K562 (cell line): Measurements from ENCODE around the gene WDR81. TPM values are rescaled to one million over a fixed set of nuclear protein-coding genes. Genes with fewer than 3 reads are reported as not detected.
A peak's percentile ranks its signal among the peaks of the same experiment; 100 is the strongest.

Experiments used
- BCL6 ChIP-seq: fragments of 250-450 bp; sonication (Bioruptor Pico); IDR thresholded peaks from 2 replicates; pipeline ENCODE4 v1.4.0; 2020
- CXXC5 ChIP-seq: fragments of 250-450 bp; sonication (Bioruptor Pico); IDR thresholded peaks from 2 replicates; pipeline ENCODE4 v1.8.0; 2022; ENCODE audit warnings: inconsistent platforms, mild to moderate bottlenecking, moderate library complexity
- EP300 ChIP-seq: IDR thresholded peaks from 2 replicates; pipeline ENCODE4 v1.6.1; 2012; ENCODE audit warnings: low read length, improper control_type of control experiment
- ESRRB ChIP-seq: fragments of 250-450 bp; sonication (Bioruptor Pico); IDR thresholded peaks from 2 replicates; pipeline ENCODE4 v1.5.0; 2020; ENCODE audit warnings: mild to moderate bottlenecking, moderate library complexity, borderline replicate concordance
- GTF2A2 ChIP-seq: IDR thresholded peaks from 2 replicates; pipeline ENCODE4 v1.6.1; 2016; ENCODE audit warnings: mild to moderate bottlenecking, missing genetic modification characterization, missing compliant biosample characterization
- LEF1 ChIP-seq: fragments of 450-650 bp; IDR thresholded peaks from 2 replicates; pipeline ENCODE4 v1.6.1; 2016; ENCODE audit warnings: mild to moderate bottlenecking
- MED1 ChIP-seq: sonication (generic); formaldehyde crosslinking; IDR thresholded peaks from 2 replicates; pipeline ENCODE4 v1.8.1; 2023; ENCODE audit warnings: missing genetic modification reagents, borderline replicate concordance
- NFE2L1 ChIP-seq: fragments of 450-650 bp; IDR thresholded peaks from 2 replicates; pipeline ENCODE4 v1.6.1; 2016; ENCODE audit warnings: missing genetic modification characterization, low read depth, mild to moderate bottlenecking, missing compliant biosample characterization, moderate library complexity, borderline replicate concordance
- NONO ChIP-seq, 2 experiments: fragments of 200-400 bp in 1 of 2; fragments of 450-650 bp in 1 of 2; formaldehyde crosslinking in 1 of 2; IDR thresholded peaks; 2 replicates each; pipeline ENCODE4 v1.6.1; 2017; ENCODE audit warnings: low read depth in 2 of 2, mild to moderate bottlenecking in 2 of 2, moderate library complexity in 2 of 2, low read length in 1 of 2
- PML ChIP-seq: IDR thresholded peaks from 2 replicates; pipeline ENCODE4 v1.6.1; 2012; ENCODE audit warnings: low read length, inconsistent platforms
- POLR2B ChIP-seq: fragments of 450-650 bp; IDR thresholded peaks from 2 replicates; pipeline ENCODE4 v1.6.1; 2018; ENCODE audit warnings: low read depth; ENCODE audit not compliant: partially characterized antibody
- SAP30 ChIP-seq: fragments of 200-600 bp; sonication (generic); IDR thresholded peaks from 2 replicates; pipeline ENCODE4 v1.6.1; 2012; ENCODE audit warnings: borderline replicate concordance, low read depth, mild to moderate bottlenecking, moderate library complexity, low read length, control low read depth, inconsistent platforms; ENCODE audit not compliant: insufficient read depth, poor library complexity, severe bottlenecking
- SRSF3 ChIP-seq: fragments of 200-400 bp; formaldehyde crosslinking; IDR thresholded peaks from 2 replicates; pipeline ENCODE4 v1.6.1; 2016; ENCODE audit warnings: mild to moderate bottlenecking, low read length, moderate library complexity; ENCODE audit not compliant: insufficient read depth
- TAF7 ChIP-seq: fragments of 450-650 bp; IDR thresholded peaks from 2 replicates; pipeline ENCODE4 v1.6.1; 2016; ENCODE audit warnings: missing genetic modification characterization, missing compliant biosample characterization
- YY1 ChIP-seq, 3 experiments: IDR thresholded peaks; 2 replicates each; pipeline ENCODE4 v1.6.1; 2011; ENCODE audit warnings: low read length in 2 of 3, mild to moderate bottlenecking in 2 of 3, moderate library complexity in 2 of 3, borderline replicate concordance in 1 of 3, control low read depth in 1 of 3, low read depth in 1 of 3; ENCODE audit not compliant: insufficient read depth in 3 of 3, insufficient replicate concordance in 2 of 3, control insufficient read depth in 1 of 3, insufficient read length in 1 of 3; ENCODE audit errors: extremely low read depth in 1 of 3
- ZNF277 ChIP-seq: fragments of 250-450 bp; sonication (Bioruptor Pico); IDR thresholded peaks from 2 replicates; pipeline ENCODE4 v1.8.0; 2022; ENCODE audit warnings: inconsistent platforms, mild to moderate bottlenecking, moderate library complexity, borderline replicate concordance
- ZNF780A ChIP-seq: fragments of 250-450 bp; sonication (Bioruptor Pico); IDR thresholded peaks from 2 replicates; pipeline ENCODE4 v1.5.0; 2021; ENCODE audit warnings: mild to moderate bottlenecking
- polyA plus RNA-seq, 8 experiments: library from polyadenylated mRNA; depleted of rRNA in 4 of 8; stranded (reverse) in 5 of 8; unstranded in 3 of 8; fragments of >200 nt; fragmentation: Nextera tagmentation in 2 of 8; fragmentation: Illumina TruSeq in 1 of 8; extraction: Ambion mirVana in 2 of 8; extraction: Trizol in 1 of 8; gene quantifications; 2 replicates each; pipeline versions ENCODE4 v1.2.1 to v1.2.3, GENCODE V29; 2011 to 2014; ENCODE audit warnings: inconsistent platforms in 1 of 8, missing spikeins in 1 of 8
- total RNA-seq, 7 experiments: library from RNA; depleted of rRNA in 6 of 7; stranded (reverse); fragments of >200 nt in 6 of 7; fragmentation: Illumina TruSeq in 2 of 7; extraction: Trizol in 2 of 7; gene quantifications; 2 replicates each; pipeline versions ENCODE4 v1.2.1 to v1.2.3, GENCODE V29; 2011 to 2021; ENCODE audit warnings: low replicate concordance in 1 of 7
- TF ChIP-seq, protein P1 (sequence below), 2 experiments: fragments of 450-650 bp; conservative IDR thresholded peaks; 2 replicates each; pipeline ENCODE4 v1.6.1; 2017; ENCODE audit warnings: mild to moderate bottlenecking in 2 of 2, moderate library complexity in 2 of 2
- TF ChIP-seq, protein P2 (sequence below): sonication (generic); formaldehyde crosslinking; IDR thresholded peaks from 2 replicates; pipeline ENCODE4 v1.8.0; 2023; ENCODE audit warnings: mild to moderate bottlenecking, missing genetic modification reagents

WDR81 gene
- total and polyA plus RNA-seq, 9 of the 15 experiments (the other 6 are each of a cell fraction or from before 2014, with no cell fraction given): 0.01 to 17.1 (median 3.3) TPM

DNA sequence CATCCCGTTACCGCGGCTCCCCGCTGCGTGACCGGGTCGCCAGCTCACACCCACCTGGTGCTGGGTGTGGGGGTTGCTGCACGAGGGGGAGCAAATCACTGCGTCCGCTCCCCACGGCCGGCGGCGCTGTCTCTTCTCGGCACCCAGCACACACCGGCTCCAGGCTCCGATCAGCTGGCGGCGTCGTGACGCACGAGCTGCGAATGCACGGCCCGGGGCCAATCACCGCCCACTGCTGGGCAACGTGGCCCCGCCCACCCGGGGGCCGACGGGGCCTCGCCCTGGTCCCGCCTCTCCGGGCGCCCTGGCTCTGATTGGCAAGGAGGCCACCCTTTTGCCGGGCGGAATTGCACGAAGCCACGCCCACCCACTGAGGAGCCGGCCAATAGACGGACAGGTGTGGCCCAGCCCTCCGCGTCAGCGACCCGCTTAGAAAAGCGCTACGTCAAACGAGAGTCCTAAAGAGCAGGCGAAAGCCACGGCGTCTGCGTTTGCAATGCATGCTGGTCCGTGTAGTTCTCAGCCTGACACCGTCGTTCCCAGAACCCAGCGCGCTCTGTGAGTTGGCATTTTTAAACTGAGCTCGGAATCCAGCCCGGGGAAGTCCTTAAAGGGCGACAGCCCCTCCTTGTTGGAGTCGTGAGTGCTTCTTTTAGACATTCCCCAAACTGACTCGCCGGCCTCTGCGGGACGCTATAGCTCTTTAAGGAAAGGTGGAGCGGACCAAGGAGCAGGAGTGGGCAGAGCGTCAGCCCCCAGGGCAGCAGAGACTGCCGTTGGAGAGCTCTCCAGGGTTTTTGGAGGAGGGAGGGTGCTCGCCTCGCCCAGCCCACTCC lies 8.2 kb upstream of the WDR81 start (continued):
- TF ChIP-seq POLR2B (peak; percentile 71), TAF7 (tag) (peak; percentile 77), YY1 (IDR thresholded peaks at IDR 0.05; ENCODE audit: borderline replicate concordance in 1 of 3, control insufficient read depth in 1 of 3, extremely low read depth in 1 of 3, insufficient read depth in 3 of 3, insufficient read length in 1 of 3, insufficient replicate concordance in 2 of 3, low read depth in 1 of 3, low read length in 2 of 3) (peak in 2 of 3 experiments; percentile 35 to 48), PML (peak; percentile 44; the same call in 1 of the 2 replicates), CXXC5 (CRISPR knock-in tag) (peak; percentile 90), ESRRB (no peak), LEF1 (no peak), EP300 (peak; percentile 22; the same call in 1 of the 2 replicates), MED1 (no peak), NFE2L1 (no peak), ZNF277 (CRISPR knock-in tag) (no peak), NONO (IDR thresholded peaks at IDR 0.05; ENCODE audit: low read depth in 2 of 2, low read length in 1 of 2) (peak in 1 of 2 experiments; percentile 88; a peak in 2 of 4 replicates), BCL6 (CRISPR knock-in tag) (no peak), SRSF3 (0 out of 2 replicates have a peak, but pooled peaks have one; percentile 56), GTF2A2 (tag) (no peak), ZNF780A (CRISPR knock-in tag) (no peak), SAP30 (peak; percentile 96)
- TF ChIP-seq, protein P1, sequence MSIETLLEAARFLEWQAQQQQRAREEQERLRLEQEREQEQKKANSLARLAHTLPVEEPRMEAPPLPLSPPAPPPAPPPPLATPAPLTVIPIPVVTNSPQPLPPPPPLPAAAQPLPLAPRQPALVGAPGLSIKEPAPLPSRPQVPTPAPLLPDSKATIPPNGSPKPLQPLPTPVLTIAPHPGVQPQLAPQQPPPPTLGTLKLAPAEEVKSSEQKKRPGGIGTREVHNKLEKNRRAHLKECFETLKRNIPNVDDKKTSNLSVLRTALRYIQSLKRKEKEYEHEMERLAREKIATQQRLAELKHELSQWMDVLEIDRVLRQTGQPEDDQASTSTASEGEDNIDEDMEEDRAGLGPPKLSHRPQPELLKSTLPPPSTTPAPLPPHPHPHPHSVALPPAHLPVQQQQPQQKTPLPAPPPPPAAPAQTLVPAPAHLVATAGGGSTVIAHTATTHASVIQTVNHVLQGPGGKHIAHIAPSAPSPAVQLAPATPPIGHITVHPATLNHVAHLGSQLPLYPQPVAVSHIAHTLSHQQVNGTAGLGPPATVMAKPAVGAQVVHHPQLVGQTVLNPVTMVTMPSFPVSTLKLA (conservative IDR thresholded peaks at IDR 0.05): peak; percentile 87 to 95
- TF ChIP-seq, protein P2, sequence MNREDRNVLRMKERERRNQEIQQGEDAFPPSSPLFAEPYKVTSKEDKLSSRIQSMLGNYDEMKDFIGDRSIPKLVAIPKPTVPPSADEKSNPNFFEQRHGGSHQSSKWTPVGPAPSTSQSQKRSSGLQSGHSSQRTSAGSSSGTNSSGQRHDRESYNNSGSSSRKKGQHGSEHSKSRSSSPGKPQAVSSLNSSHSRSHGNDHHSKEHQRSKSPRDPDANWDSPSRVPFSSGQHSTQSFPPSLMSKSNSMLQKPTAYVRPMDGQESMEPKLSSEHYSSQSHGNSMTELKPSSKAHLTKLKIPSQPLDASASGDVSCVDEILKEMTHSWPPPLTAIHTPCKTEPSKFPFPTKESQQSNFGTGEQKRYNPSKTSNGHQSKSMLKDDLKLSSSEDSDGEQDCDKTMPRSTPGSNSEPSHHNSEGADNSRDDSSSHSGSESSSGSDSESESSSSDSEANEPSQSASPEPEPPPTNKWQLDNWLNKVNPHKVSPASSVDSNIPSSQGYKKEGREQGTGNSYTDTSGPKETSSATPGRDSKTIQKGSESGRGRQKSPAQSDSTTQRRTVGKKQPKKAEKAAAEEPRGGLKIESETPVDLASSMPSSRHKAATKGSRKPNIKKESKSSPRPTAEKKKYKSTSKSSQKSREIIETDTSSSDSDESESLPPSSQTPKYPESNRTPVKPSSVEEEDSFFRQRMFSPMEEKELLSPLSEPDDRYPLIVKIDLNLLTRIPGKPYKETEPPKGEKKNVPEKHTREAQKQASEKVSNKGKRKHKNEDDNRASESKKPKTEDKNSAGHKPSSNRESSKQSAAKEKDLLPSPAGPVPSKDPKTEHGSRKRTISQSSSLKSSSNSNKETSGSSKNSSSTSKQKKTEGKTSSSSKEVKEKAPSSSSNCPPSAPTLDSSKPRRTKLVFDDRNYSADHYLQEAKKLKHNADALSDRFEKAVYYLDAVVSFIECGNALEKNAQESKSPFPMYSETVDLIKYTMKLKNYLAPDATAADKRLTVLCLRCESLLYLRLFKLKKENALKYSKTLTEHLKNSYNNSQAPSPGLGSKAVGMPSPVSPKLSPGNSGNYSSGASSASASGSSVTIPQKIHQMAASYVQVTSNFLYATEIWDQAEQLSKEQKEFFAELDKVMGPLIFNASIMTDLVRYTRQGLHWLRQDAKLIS (CRISPR knock-in tag): peak; percentile 29; the same call in 1 of the 2 replicates
